ENCODE results near the gene DGKB. TPM values are rescaled to one million over a fixed set of nuclear protein-coding genes. Genes with fewer than 3 reads are reported as not detected.

The DGKB gene
- total RNA-seq, 1 experiment from 2014 or later = 1.9 TPM

DNA sequence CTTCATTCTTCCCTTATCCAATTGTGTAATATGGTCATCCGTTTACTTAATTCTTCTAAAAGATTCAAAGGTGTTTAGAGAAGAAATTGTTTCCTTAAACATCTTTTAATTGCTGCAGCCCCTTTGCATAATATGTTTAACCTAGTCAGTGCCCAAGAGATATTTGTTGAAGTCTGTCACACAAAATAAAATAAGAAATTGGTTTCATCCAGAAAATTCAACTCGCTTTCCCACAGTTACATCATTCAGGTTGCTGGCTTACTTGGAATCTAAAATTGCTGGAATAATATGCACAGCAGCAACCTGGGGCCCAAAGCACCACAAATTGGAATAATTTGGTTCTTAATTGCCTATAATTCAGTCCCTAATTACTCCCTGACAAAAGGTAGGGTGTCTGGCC lies 758.0 kb downstream of the DGKB start:
- no peak for DNase-seq (ENCODE audit: low spot score)
- Mint-ChIP-seq H3K36me3 (no peaks in the 10 kb centered on the region), H3K27me3 (ENCODE audit: low read depth) (no peaks in the 10 kb centered on the region), H3K27ac (no peak overlapping the region), H3K4me1 (peaks cover 7% of the 10 kb centered on the region), H3K4me3 (no peak overlapping the region), H3K9me3 (no peaks in the 10 kb centered on the region)
- ATAC-seq = no peak
- ChIA-PET POLR2A (interaction anchor here (1.2 kb wide), 1 partner anchor 153 kb away, joined by 3 read pairs; no protein-coding TSS in a partner anchor), CTCF (interaction anchor here (1.4 to 1.6 kb wide), 3 partner anchors 9 to 547 kb away, joined by 3 to 5 read pairs (median 4); no protein-coding TSS in a partner anchor)
- TF ChIP-seq SMAD4 (CRISPR knock-in tag; IDR thresholded peaks at IDR 0.05) (no peak), ZBTB21 (CRISPR knock-in tag; IDR thresholded peaks at IDR 0.05; ENCODE audit: borderline replicate concordance) (no peak), ZNF219 (CRISPR knock-in tag; IDR thresholded peaks at IDR 0.05; ENCODE audit: borderline replicate concordance) (no peak), SP1 (CRISPR knock-in tag; conservative IDR thresholded peaks at IDR 0.05) (no peak), MXD4 (CRISPR knock-in tag; IDR thresholded peaks at IDR 0.05; ENCODE audit: borderline replicate concordance) (no peak), ZNF317 (CRISPR knock-in tag; IDR thresholded peaks at IDR 0.05; ENCODE audit: borderline replicate concordance, low read depth) (no peak), ZNF416 (CRISPR knock-in tag; IDR thresholded peaks at IDR 0.05) (no peak)
- TF ChIP-seq, protein P1, sequence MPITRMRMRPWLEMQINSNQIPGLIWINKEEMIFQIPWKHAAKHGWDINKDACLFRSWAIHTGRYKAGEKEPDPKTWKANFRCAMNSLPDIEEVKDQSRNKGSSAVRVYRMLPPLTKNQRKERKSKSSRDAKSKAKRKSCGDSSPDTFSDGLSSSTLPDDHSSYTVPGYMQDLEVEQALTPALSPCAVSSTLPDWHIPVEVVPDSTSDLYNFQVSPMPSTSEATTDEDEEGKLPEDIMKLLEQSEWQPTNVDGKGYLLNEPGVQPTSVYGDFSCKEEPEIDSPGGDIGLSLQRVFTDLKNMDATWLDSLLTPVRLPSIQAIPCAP (CRISPR knock-in tag; IDR thresholded peaks at IDR 0.05) = no peak
- TF ChIP-seq, protein P2, sequence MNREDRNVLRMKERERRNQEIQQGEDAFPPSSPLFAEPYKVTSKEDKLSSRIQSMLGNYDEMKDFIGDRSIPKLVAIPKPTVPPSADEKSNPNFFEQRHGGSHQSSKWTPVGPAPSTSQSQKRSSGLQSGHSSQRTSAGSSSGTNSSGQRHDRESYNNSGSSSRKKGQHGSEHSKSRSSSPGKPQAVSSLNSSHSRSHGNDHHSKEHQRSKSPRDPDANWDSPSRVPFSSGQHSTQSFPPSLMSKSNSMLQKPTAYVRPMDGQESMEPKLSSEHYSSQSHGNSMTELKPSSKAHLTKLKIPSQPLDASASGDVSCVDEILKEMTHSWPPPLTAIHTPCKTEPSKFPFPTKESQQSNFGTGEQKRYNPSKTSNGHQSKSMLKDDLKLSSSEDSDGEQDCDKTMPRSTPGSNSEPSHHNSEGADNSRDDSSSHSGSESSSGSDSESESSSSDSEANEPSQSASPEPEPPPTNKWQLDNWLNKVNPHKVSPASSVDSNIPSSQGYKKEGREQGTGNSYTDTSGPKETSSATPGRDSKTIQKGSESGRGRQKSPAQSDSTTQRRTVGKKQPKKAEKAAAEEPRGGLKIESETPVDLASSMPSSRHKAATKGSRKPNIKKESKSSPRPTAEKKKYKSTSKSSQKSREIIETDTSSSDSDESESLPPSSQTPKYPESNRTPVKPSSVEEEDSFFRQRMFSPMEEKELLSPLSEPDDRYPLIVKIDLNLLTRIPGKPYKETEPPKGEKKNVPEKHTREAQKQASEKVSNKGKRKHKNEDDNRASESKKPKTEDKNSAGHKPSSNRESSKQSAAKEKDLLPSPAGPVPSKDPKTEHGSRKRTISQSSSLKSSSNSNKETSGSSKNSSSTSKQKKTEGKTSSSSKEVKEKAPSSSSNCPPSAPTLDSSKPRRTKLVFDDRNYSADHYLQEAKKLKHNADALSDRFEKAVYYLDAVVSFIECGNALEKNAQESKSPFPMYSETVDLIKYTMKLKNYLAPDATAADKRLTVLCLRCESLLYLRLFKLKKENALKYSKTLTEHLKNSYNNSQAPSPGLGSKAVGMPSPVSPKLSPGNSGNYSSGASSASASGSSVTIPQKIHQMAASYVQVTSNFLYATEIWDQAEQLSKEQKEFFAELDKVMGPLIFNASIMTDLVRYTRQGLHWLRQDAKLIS (CRISPR knock-in tag; IDR thresholded peaks at IDR 0.05; ENCODE audit: borderline replicate concordance) = no peak

DNA sequence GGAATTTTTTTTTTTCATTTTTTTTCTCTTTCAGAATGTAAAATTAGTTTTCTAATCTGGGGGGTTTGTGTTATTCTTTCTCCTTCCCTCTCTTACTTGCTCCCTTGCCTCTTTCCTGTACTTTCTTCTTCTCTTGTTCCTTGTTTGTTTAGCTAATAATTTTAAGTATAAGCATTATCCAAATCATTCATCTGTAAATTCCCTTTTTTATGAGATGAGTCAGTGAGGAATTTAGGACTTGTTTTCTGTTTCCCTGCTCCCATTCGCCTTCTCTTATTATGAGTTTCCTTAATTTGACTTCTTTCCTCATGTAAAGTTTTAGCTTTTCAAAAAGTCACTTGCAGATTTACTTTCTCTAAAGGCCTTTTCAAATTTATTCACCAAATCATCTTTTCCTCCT lies 758.4 kb downstream of the DGKB start:
- ChIA-PET POLR2A (interaction anchor here (0.6 to 1.2 kb wide), 2 partner anchors 153 to 1582 kb away, joined by 3 to 4 read pairs; no protein-coding TSS in a partner anchor), CTCF (interaction anchor here (1.4 to 1.6 kb wide), 3 partner anchors 9 to 547 kb away, joined by 3 to 5 read pairs (median 4); no protein-coding TSS in a partner anchor)
- Mint-ChIP-seq H3K36me3 (no peaks in the 10 kb centered on the region), H3K27ac (peak overlapping the region; percentile 87), H3K4me3 (no peak overlapping the region), H3K27me3 (ENCODE audit: low read depth) (no peaks in the 10 kb centered on the region), H3K4me1 (peaks cover 7% of the 10 kb centered on the region), H3K9me3 (no peaks in the 10 kb centered on the region)
- DNase-seq (ENCODE audit: low spot score) (no peak), ATAC-seq (no peak)
- TF ChIP-seq IRF2 (CRISPR knock-in tag; IDR thresholded peaks at IDR 0.05; ENCODE audit: borderline replicate concordance, low read depth) (no peak), ZNF425 (CRISPR knock-in tag; conservative IDR thresholded peaks at IDR 0.05) (no peak), RORB (CRISPR knock-in tag; IDR thresholded peaks at IDR 0.05) (no peak), ERG (CRISPR knock-in tag; IDR thresholded peaks at IDR 0.05) (no peak), EMX1 (CRISPR knock-in tag; IDR thresholded peaks at IDR 0.05) (no peak), RELA (CRISPR knock-in tag; IDR thresholded peaks at IDR 0.05; ENCODE audit: borderline replicate concordance) (no peak)
- TF ChIP-seq, protein P3, sequence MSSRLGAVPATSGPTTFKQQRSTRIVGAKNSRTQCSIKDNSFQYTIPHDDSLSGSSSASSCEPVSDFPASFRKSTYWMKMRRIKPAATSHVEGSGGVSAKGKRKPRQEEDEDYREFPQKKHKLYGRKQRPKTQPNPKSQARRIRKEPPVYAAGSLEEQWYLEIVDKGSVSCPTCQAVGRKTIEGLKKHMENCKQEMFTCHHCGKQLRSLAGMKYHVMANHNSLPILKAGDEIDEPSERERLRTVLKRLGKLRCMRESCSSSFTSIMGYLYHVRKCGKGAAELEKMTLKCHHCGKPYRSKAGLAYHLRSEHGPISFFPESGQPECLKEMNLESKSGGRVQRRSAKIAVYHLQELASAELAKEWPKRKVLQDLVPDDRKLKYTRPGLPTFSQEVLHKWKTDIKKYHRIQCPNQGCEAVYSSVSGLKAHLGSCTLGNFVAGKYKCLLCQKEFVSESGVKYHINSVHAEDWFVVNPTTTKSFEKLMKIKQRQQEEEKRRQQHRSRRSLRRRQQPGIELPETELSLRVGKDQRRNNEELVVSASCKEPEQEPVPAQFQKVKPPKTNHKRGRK (CRISPR knock-in tag; IDR thresholded peaks at IDR 0.05; ENCODE audit: borderline replicate concordance) = no peak
